Neuronal stem cell (in vitro differentiated cells): Measurements from ENCODE around the gene TTN.

Experiments used
- DNase-seq: peaks from one replicate; pipeline ENCODE4 v3.0.0-alpha.2; 2013; ENCODE audit warnings: low spot score
- H2AFZ ChIP-seq: one replicate; pipeline ENCODE4 v1.6.1; 2013; ENCODE audit warnings: mild to moderate bottlenecking, low read length, inconsistent platforms
- H2AK5ac ChIP-seq: 2 replicates; pipeline ENCODE4 v1.6.1; 2013; ENCODE audit warnings: low read depth, mild to moderate bottlenecking, inconsistent platforms, low read length, moderate library complexity, mixed read lengths
- H2BK120ac ChIP-seq: 2 replicates; pipeline ENCODE4 v1.6.1; 2013; ENCODE audit warnings: low read depth, mild to moderate bottlenecking, inconsistent platforms, low read length, moderate library complexity, mixed read lengths
- H2BK12ac ChIP-seq: one replicate; pipeline ENCODE4 v1.6.1; 2013; ENCODE audit warnings: low read length, inconsistent platforms
- H2BK15ac ChIP-seq: 2 replicates; pipeline ENCODE4 v1.6.1; 2013; ENCODE audit warnings: mild to moderate bottlenecking, low read length, inconsistent platforms, mixed read lengths
- H2BK5ac ChIP-seq: one replicate; pipeline ENCODE4 v1.6.1; 2013; ENCODE audit warnings: inconsistent platforms, mild to moderate bottlenecking, low read length, moderate library complexity
- H3K14ac ChIP-seq: one replicate; pipeline ENCODE4 v1.6.1; 2013; ENCODE audit warnings: low read length, inconsistent platforms
- H3K18ac ChIP-seq: 2 replicates; pipeline ENCODE4 v1.6.1; 2013; ENCODE audit warnings: low read length, inconsistent platforms
- H3K23ac ChIP-seq: 2 replicates; pipeline ENCODE4 v1.6.1; 2013; ENCODE audit warnings: low read depth, mild to moderate bottlenecking, mixed read lengths, low read length, inconsistent platforms; ENCODE audit not compliant: poor library complexity
- H3K27ac ChIP-seq: replicated peaks from 3 replicates; pipeline ENCODE4 v1.5.1; 2013; ENCODE audit warnings: low read length, inconsistent platforms
- H3K27me3 ChIP-seq, 3 experiments: 2 replicates each; pipeline ENCODE4 v1.6.1; 2013; ENCODE audit warnings: low read length in 3 of 3, mild to moderate bottlenecking in 2 of 3, inconsistent platforms in 1 of 3, low read depth in 1 of 3, mixed read lengths in 1 of 3, moderate library complexity in 1 of 3; ENCODE audit not compliant: control insufficient read depth in 3 of 3, insufficient read depth in 3 of 3
- H3K36me3 ChIP-seq, 2 donors: replicated peaks in 1 of 2; 2 replicates each; pipeline ENCODE4 v1.6.1; 2013; ENCODE audit warnings: low read length in 2 of 2; ENCODE audit not compliant: control insufficient read depth in 2 of 2, insufficient read depth in 2 of 2
- H3K4ac ChIP-seq: 2 replicates; pipeline ENCODE4 v1.6.1; 2013; ENCODE audit warnings: inconsistent platforms, mild to moderate bottlenecking, low read length, moderate library complexity
- H3K4me1 ChIP-seq, 2 donors: 1 replicate in 1 of 2; 2 replicates in 1 of 2; pipeline ENCODE4 v1.6.1; 2013; ENCODE audit warnings: low read length in 2 of 2, low read depth in 1 of 2; ENCODE audit not compliant: control insufficient read depth in 2 of 2, insufficient read depth in 1 of 2
- H3K4me2 ChIP-seq: one replicate; pipeline ENCODE4 v1.6.1; 2013; ENCODE audit warnings: mild to moderate bottlenecking, low read length, inconsistent platforms; ENCODE audit not compliant: insufficient read depth, poor library complexity, severe bottlenecking
- H3K4me3 ChIP-seq, 2 donors: 2 replicates each; pipeline ENCODE4 v1.5.1; 2013; ENCODE audit warnings: low read length in 2 of 2, mild to moderate bottlenecking in 2 of 2, inconsistent platforms in 1 of 2, moderate library complexity in 1 of 2
- H3K79me1 ChIP-seq: one replicate; pipeline ENCODE4 v1.6.1; 2013; ENCODE audit warnings: low read depth, mild to moderate bottlenecking, inconsistent platforms, low read length, moderate library complexity
- H3K9ac ChIP-seq: one replicate; pipeline ENCODE4 v1.6.1; 2013; ENCODE audit warnings: mild to moderate bottlenecking, low read depth, low read length, inconsistent platforms; ENCODE audit not compliant: poor library complexity
- H3K9me3 ChIP-seq, 2 donors: replicated peaks in 1 of 2; 2 replicates each; pipeline versions ENCODE3 to v1.6.1; 2013; ENCODE audit warnings: low read length in 2 of 2, mild to moderate bottlenecking in 2 of 2, inconsistent platforms in 1 of 2, low read depth in 1 of 2, mixed read lengths in 1 of 2, moderate library complexity in 1 of 2; ENCODE audit not compliant: control insufficient read depth in 2 of 2, insufficient read depth in 1 of 2
- H4K8ac ChIP-seq: one replicate; pipeline ENCODE4 v1.6.1; 2013; ENCODE audit warnings: low read depth, mild to moderate bottlenecking, inconsistent platforms, low read length, moderate library complexity
- H4K91ac ChIP-seq: one replicate; pipeline ENCODE4 v1.6.1; 2013; ENCODE audit warnings: low read length, low read depth, mild to moderate bottlenecking, inconsistent platforms; ENCODE audit not compliant: poor library complexity
- WGBS, 2 donors: extraction: QIAGEN DNeasy Blood & Tissue Kit; methylation state at CpG; one replicate each; pipeline ENCODE4 v1.1.7; 2013; ENCODE audit warnings: missing lambda C conversion rate in 2 of 2, mixed read lengths in 1 of 2; ENCODE audit not compliant: insufficient read length in 2 of 2, insufficient replicate concordance in 1 of 2; ENCODE audit errors: extremely low coverage in 2 of 2; 5-methylcytosine and 5-hydroxymethylcytosine counted together

Gene TTN

GRCh38 chr2:178641498-178641897, 165.7 kb downstream of the TTN start:
- H2BK5ac ChIP-seq: no peak overlapping the region
- no peak overlapping the region for H3K23ac ChIP-seq
- no peak overlapping the region for H4K91ac ChIP-seq
- H3K9ac ChIP-seq: no peak overlapping the region
- H3K36me3 ChIP-seq: no peaks in the 10 kb centered on the region
- H3K4me1 ChIP-seq: no peaks in the 10 kb centered on the region
- no peak overlapping the region for H3K4me3 ChIP-seq
- H4K8ac ChIP-seq: no peak overlapping the region
- H2BK15ac ChIP-seq: no peak overlapping the region
- H3K9me3 ChIP-seq: no peaks in the 10 kb centered on the region
- no peaks in the 10 kb centered on the region for H3K27me3 ChIP-seq
- H2BK120ac ChIP-seq: no peak overlapping the region
- H3K14ac ChIP-seq: no peak overlapping the region
- no peak overlapping the region for H2AFZ ChIP-seq
- H3K4ac ChIP-seq: no peak overlapping the region
- no peak overlapping the region for H2BK12ac ChIP-seq
- no peak for DNase-seq
- H3K79me1 ChIP-seq: no peaks in the 10 kb centered on the region
- no peak overlapping the region for H3K4me2 ChIP-seq
- H3K27ac ChIP-seq: no peak overlapping the region
- no peak overlapping the region for H3K18ac ChIP-seq
- 100% methylated on average over 1 of the region's 1 CpG; no CpG with 5 or more reads in 1 of the 2 donors for WGBS, 2 donors
- H2AK5ac ChIP-seq: no peak overlapping the region

GRCh38 chr2:178635897-178636296, 171.3 kb downstream of the TTN start:
- no peak overlapping the region for H2BK15ac ChIP-seq
- DNase-seq: no peak
- no peak overlapping the region for H2BK12ac ChIP-seq
- H3K27me3 ChIP-seq: no peaks in the 10 kb centered on the region
- no peak overlapping the region for H3K4ac ChIP-seq
- no peak overlapping the region for H3K18ac ChIP-seq
- no peak overlapping the region for H3K9ac ChIP-seq
- H3K79me1 ChIP-seq: no peaks in the 10 kb centered on the region
- no peak overlapping the region for H3K4me3 ChIP-seq
- H2AFZ ChIP-seq: no peak overlapping the region
- no peak overlapping the region for H3K23ac ChIP-seq
- H2BK120ac ChIP-seq: no peak overlapping the region
- H4K91ac ChIP-seq: no peak overlapping the region
- H3K4me1 ChIP-seq: no peaks in the 10 kb centered on the region
- no peak overlapping the region for H3K27ac ChIP-seq
- H2AK5ac ChIP-seq: no peak overlapping the region
- no peak overlapping the region for H3K4me2 ChIP-seq
- H2BK5ac ChIP-seq: no peak overlapping the region
- H3K36me3 ChIP-seq: no peaks in the 10 kb centered on the region
- H3K9me3 ChIP-seq: no peaks in the 10 kb centered on the region
- H3K14ac ChIP-seq: no peak overlapping the region
- no peak overlapping the region for H4K8ac ChIP-seq
- no CpG with 5 or more reads among the region's 11 CpGs for WGBS, 2 donors

GRCh38 chr2:178632729-178633128, 174.5 kb downstream of the TTN start:
- H3K4me3 ChIP-seq: no peak overlapping the region
- H3K9ac ChIP-seq: no peak overlapping the region
- H3K23ac ChIP-seq: no peak overlapping the region
- no peak overlapping the region for H2BK15ac ChIP-seq
- no peak overlapping the region for H3K14ac ChIP-seq
- no peaks in the 10 kb centered on the region for H3K79me1 ChIP-seq
- no peaks in the 10 kb centered on the region for H3K36me3 ChIP-seq
- H2BK12ac ChIP-seq: no peak overlapping the region
- no peak overlapping the region for H3K4me2 ChIP-seq
- DNase-seq: no peak
- no peak overlapping the region for H3K4ac ChIP-seq
- H4K91ac ChIP-seq: no peak overlapping the region
- no peaks in the 10 kb centered on the region for H3K27me3 ChIP-seq
- no peak overlapping the region for H2BK120ac ChIP-seq
- no peak overlapping the region for H2AK5ac ChIP-seq
- no CpG with 5 or more reads among the region's 3 CpGs for WGBS, 2 donors
- no peak overlapping the region for H2BK5ac ChIP-seq
- H3K18ac ChIP-seq: no peak overlapping the region
- H3K27ac ChIP-seq: no peak overlapping the region
- no peaks in the 10 kb centered on the region for H3K4me1 ChIP-seq
- H2AFZ ChIP-seq: no peak overlapping the region
- no peaks in the 10 kb centered on the region for H3K9me3 ChIP-seq
- no peak overlapping the region for H4K8ac ChIP-seq

DNA sequence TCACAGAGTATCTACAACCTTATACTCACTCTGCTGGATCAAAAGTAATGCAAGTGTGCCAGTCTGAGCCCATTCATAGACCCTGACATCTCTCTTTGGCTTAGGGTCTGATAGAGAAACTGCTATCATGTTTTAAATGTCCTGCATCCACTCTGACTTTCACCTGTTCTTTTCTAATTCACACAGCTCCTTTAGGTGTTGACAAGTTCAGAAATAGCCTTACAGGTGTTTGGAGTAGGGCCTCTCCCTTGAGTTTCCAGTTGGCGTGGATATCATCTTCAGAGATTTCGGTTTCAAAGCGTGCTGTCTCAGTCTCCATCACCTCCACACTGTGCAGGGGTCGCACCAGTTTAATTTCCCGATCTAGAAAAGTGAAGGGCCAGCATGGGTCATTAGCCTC, 176.6 kb downstream of the TTN start:
- Histone ChIP-seq H3K79me1 (no peaks in the 10 kb centered on the region), H2BK120ac (no peak overlapping the region), H4K91ac (no peak overlapping the region), H3K36me3 (no peaks in the 10 kb centered on the region), H3K4me2 (no peak overlapping the region), H2AFZ (no peak overlapping the region), H3K9me3 (no peaks in the 10 kb centered on the region), H3K4me1 (no peaks in the 10 kb centered on the region), H4K8ac (no peak overlapping the region), H2BK5ac (no peak overlapping the region), H3K14ac (no peak overlapping the region), H3K23ac (no peak overlapping the region), H3K4me3 (no peak overlapping the region), H3K27me3 (no peaks in the 10 kb centered on the region), H3K9ac (no peak overlapping the region), H2AK5ac (no peak overlapping the region), H3K27ac (no peak overlapping the region), H2BK12ac (no peak overlapping the region), H3K4ac (no peak overlapping the region), H3K18ac (no peak overlapping the region), H2BK15ac (no peak overlapping the region)
- no peak for DNase-seq
- WGBS, 2 donors: no CpG with 5 or more reads among the region's 5 CpGs
